K562 (cell line): Measurements from ENCODE around the gene HIVEP2.

Source experiments
- EHMT2 ChIP-seq: fragments of 450-650 bp; IDR thresholded peaks from 2 replicates; pipeline ENCODE4 v1.6.1; 2018; ENCODE audit warnings: antibody characterized with exemption
- EZH2 ChIP-seq: IDR thresholded peaks from 2 replicates; pipeline ENCODE4 v1.6.1; 2012; ENCODE audit warnings: low read depth, mild to moderate bottlenecking, inconsistent platforms, low read length, borderline replicate concordance

DNA sequence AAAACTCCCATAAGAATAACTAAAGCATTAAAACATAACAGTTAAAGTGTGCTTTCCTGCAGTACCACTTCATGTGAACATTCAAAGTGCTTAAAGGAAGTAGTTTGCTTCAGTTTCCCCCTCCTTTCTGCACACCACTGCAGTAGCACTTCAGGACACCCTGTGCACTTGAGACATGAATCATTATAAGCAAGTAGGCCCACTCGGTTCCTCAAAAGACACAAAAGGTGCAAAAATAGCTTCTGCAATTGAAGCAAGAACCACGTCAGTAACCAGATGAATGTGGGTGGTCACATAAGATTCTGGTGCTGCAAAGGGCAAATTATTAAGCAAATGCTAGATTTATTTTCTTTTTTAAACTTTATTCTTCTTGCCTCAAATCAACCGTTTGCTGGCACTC lies 160.6 kb downstream of the HIVEP2 start:
- TF ChIP-seq EHMT2 (no peak), EZH2 (no peak)
